SU-DHL-6 (cell line): Measurements from ENCODE around the gene UBL4A.

Experiments used
- H2AFZ ChIP-seq: fragments of 200-600 bp; sonication (generic); 2 replicates; pipeline ENCODE4 v1.6.1; 2014; ENCODE audit warnings: low read depth, mild to moderate bottlenecking, moderate library complexity, mixed read lengths, antibody characterized with exemption, low read length; ENCODE audit not compliant: severe bottlenecking
- H3F3A ChIP-seq: fragments of 200-600 bp; shearing (Covaris generic); 2 replicates; pipeline ENCODE4 v1.6.0; 2016; ENCODE audit warnings: antibody characterized with exemption, mild to moderate bottlenecking; ENCODE audit not compliant: insufficient read depth
- H3K27ac ChIP-seq: fragments of 200-600 bp; sonication (generic); 2 replicates; pipeline ENCODE4 v1.5.1; 2016; ENCODE audit warnings: low read depth, mild to moderate bottlenecking, low read length, moderate library complexity, mixed read lengths
- H3K27me3 ChIP-seq: fragments of 200-600 bp; sonication (generic), shearing (Covaris generic); 2 replicates; pipeline ENCODE4 v1.6.0; 2014; ENCODE audit warnings: mild to moderate bottlenecking, low read length
- H3K36me3 ChIP-seq: fragments of 200-600 bp; sonication (generic); 2 replicates; pipeline ENCODE4 v1.6.1; 2014; ENCODE audit warnings: mild to moderate bottlenecking, low read length, mixed read lengths
- H3K4me2 ChIP-seq: fragments of 300-600, 200-600 bp; shearing (Covaris generic), sonication (generic); 2 replicates; pipeline ENCODE4 v1.6.0; 2014; ENCODE audit warnings: low read length, low read depth, mild to moderate bottlenecking; ENCODE audit not compliant: poor library complexity, severe bottlenecking
- H3K4me3 ChIP-seq: fragments of 200-600 bp; sonication (generic); 2 replicates; pipeline ENCODE4 v1.5.1; 2014; ENCODE audit warnings: antibody characterized with exemption, low read length, mild to moderate bottlenecking, mixed read lengths; ENCODE audit not compliant: insufficient read depth, poor library complexity, severe bottlenecking
- H3K79me2 ChIP-seq: fragments of 200-600 bp; sonication (generic); 2 replicates; pipeline ENCODE4 v1.6.1; 2014; ENCODE audit warnings: mild to moderate bottlenecking, low read length, moderate library complexity; ENCODE audit not compliant: insufficient read depth
- H3K9ac ChIP-seq: fragments of 200-600 bp; sonication (generic); 2 replicates; pipeline ENCODE4 v1.7.0; 2014; ENCODE audit warnings: mild to moderate bottlenecking, low read length
- H3K9me2 ChIP-seq: fragments of 200-600 bp; sonication (generic); replicated peaks from 2 replicates; pipeline ENCODE4 v1.6.1; 2014; ENCODE audit warnings: low read length; ENCODE audit not compliant: insufficient read depth
- H3K9me3 ChIP-seq: fragments of 200-600 bp; sonication (generic); 2 replicates; pipeline ENCODE4 v1.6.1; 2014; ENCODE audit warnings: low read length, mixed read lengths; ENCODE audit not compliant: insufficient read depth
- H4K20me1 ChIP-seq: fragments of 200-600 bp; sonication (generic); 2 replicates; pipeline ENCODE4 v1.6.1; 2014; ENCODE audit warnings: low read depth, mild to moderate bottlenecking, antibody characterized with exemption, low read length, moderate library complexity, mixed read lengths
- EZH2phosphoT487 ChIP-seq: fragments of 200-600 bp; sonication (generic), shearing (Covaris generic); conservative IDR thresholded peaks from 2 replicates; pipeline ENCODE4 v1.6.1; 2018; ENCODE audit warnings: mild to moderate bottlenecking, antibody characterized with exemption, low read length, moderate library complexity, mixed read lengths
- TF ChIP-seq, protein P1 (sequence below): fragments of 200-600 bp; sonication (generic); IDR thresholded peaks from one replicate; pipeline ENCODE4 v1.5.1; 2017; ENCODE audit warnings: antibody characterized with exemption, mild to moderate bottlenecking, low read length, moderate library complexity; ENCODE audit not compliant: insufficient read depth, poor library complexity, severe bottlenecking

UBL4A gene

DNA sequence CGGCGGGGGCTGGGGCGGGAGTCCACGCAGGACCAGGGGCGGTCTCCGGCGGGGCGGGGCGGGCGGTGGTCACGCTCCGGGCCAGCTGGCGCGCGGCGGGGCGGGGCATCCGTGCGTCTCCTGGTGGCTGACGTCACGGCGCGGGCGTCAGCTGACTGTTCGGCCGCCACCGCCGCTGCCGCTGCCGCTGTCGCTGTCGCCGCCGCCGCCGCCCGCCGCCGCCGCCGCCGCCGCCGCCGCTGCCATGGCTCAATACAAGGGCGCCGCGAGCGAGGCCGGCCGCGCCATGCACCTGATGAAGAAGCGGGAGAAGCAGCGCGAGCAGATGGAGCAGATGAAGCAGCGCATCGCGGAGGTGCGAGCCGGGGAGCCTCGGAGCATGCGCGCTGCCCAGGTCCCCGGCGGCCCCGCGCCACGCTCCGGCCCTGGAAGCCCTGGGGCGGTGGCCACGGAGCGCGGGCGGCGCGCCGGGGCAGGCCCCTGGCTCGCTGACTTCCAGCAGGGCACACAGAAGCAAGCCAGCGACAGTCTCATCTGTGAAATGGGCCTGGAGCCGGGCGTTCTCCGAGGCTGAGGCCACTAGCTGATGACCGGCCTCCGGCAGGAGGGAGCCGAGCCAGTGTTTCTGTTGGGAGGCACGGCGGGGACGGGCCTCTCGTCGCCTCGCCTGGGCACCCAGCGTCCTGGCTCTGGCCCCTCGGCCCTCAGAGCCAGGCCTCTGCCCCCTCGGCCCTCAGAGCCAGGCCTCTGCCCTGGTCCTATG, 42.2 kb downstream of the UBL4A start, which contains the start of gene FAM50A:
Gene FAM50A, plus strand, starts transcription at position 150 of the 763 bp plus-strand sequence. Its CDS starts 95 bp downstream, at position 245.
- Histone ChIP-seq H3K4me2 (peak within 1 kb of the TSS; percentile 72), H3K9ac (peak within 1 kb of the TSS; percentile 86), H3K79me2 (no peaks in the 10 kb centered on the region; the same call in 1 of the 2 replicates), H3K36me3 (no peaks in the 10 kb centered on the region), H4K20me1 (no peaks in the 10 kb centered on the region), H3K27me3 (no peaks in the 10 kb centered on the region), H3K9me3 (no peaks in the 10 kb centered on the region), H2AFZ (no peak within 1 kb of the TSS), H3K9me2 (no peaks in the 10 kb centered on the region), H3K27ac (peak within 1 kb of the TSS; percentile 15; the same call in 1 of the 2 replicates), H3F3A (0 out of 2 replicates have a peak, but pooled peaks cover 5% of the 10 kb centered on the region), H3K4me3 (peak within 1 kb of the TSS; percentile 66)
- TF ChIP-seq, protein P1, sequence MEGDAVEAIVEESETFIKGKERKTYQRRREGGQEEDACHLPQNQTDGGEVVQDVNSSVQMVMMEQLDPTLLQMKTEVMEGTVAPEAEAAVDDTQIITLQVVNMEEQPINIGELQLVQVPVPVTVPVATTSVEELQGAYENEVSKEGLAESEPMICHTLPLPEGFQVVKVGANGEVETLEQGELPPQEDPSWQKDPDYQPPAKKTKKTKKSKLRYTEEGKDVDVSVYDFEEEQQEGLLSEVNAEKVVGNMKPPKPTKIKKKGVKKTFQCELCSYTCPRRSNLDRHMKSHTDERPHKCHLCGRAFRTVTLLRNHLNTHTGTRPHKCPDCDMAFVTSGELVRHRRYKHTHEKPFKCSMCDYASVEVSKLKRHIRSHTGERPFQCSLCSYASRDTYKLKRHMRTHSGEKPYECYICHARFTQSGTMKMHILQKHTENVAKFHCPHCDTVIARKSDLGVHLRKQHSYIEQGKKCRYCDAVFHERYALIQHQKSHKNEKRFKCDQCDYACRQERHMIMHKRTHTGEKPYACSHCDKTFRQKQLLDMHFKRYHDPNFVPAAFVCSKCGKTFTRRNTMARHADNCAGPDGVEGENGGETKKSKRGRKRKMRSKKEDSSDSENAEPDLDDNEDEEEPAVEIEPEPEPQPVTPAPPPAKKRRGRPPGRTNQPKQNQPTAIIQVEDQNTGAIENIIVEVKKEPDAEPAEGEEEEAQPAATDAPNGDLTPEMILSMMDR: no peak
- TF ChIP-seq EZH2phosphoT487: no peak

DNA sequence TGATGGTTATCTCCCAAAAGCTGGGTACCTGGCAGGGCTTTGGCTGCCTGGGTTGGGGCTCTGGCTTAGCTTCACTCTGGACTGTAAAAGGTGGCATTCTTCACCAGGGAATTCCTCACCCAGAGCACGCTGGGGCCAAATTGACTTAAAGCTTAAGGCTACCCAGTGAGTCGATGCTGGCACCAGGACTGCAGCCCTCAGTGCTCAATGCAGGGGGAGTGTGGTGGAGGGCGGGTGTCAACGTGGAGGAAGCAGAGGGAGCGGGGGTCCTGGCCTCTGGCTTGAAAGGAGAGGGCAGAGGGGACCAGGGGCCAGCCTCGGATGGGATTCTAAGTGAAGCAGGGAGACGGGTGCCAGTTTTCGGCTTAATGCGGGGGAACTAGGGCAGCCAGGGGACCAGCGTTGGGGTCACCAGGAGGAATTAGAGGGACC, 42.9 kb downstream of the UBL4A start:
- Histone ChIP-seq H3K4me2 (peak overlapping the region; percentile 67), H3K9ac (peak overlapping the region; percentile 86), H3K79me2 (peaks cover 2% of the 10 kb centered on the region), H3F3A (0 out of 2 replicates have a peak, but pooled peaks cover 5% of the 10 kb centered on the region), H3K9me2 (no peaks in the 10 kb centered on the region), H2AFZ (no peak overlapping the region), H4K20me1 (no peaks in the 10 kb centered on the region), H3K4me3 (peak overlapping the region; percentile 56), H3K27me3 (no peaks in the 10 kb centered on the region), H3K27ac (peak overlapping the region; percentile 15; the same call in 1 of the 2 replicates), H3K9me3 (no peaks in the 10 kb centered on the region), H3K36me3 (no peaks in the 10 kb centered on the region)
- TF ChIP-seq, protein P1: no peak
- no peak for TF ChIP-seq EZH2phosphoT487

DNA sequence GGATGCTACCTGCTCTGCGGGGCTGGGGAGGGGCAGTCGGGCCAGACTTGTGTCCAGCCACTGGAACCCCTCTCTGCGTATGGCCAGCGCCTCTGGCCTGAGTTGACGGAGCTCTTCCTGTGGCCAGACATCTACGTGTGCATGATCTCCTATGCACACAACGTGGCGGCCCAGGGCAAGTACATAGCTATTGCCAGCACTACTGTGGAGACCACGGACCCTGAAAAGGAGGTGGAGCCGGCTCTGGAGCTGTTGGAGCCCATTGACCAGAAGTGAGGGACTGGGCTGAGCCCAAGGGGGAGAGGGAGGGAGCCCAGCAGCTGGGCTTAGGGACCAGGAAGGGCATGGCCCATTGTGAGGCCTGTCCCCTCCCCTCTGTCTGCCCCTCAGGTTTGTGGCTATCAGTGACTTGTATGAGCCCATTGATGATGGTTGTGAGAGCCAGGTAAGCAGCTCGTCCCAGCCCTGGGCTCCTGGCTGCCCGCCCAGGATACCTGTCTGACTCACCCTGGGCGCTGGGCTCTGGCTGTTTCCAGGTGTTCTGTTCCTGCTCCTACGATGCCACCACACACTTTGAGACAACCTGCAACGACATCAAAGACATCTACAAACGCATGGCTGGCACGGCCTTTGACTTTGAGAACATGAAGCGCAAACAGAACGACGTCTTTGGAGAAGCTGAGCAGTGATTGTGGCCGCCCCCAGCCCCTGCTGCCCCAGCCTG, 44.3 kb downstream of the UBL4A start:
- H3K4me2 ChIP-seq: no peak overlapping the region
- no peak overlapping the region for H3K4me3 ChIP-seq
- no peaks in the 10 kb centered on the region for H4K20me1 ChIP-seq
- peaks cover 15% of the 10 kb centered on the region for H3K79me2 ChIP-seq
- no peak overlapping the region for H3K9ac ChIP-seq
- no peaks in the 10 kb centered on the region for H3K9me2 ChIP-seq
- no peak overlapping the region for H3K27ac ChIP-seq
- no peaks in the 10 kb centered on the region for H3K9me3 ChIP-seq
- no peaks in the 10 kb centered on the region for H3K36me3 ChIP-seq
- H3F3A ChIP-seq: 0 out of 2 replicates have a peak, but pooled peaks cover 5% of the 10 kb centered on the region
- H3K27me3 ChIP-seq: no peaks in the 10 kb centered on the region
- TF ChIP-seq, protein P1: no peak
- no peak for TF ChIP-seq EZH2phosphoT487
- no peak overlapping the region for H2AFZ ChIP-seq
